ENCODE measurements around the gene GALNT14. TPM values are rescaled to one million over a fixed set of nuclear protein-coding genes. Genes with fewer than 3 reads are reported as not detected.
"Not testable (repeated sequence)": the region's sequence is repeated elsewhere in the genome, so short reads cannot be mapped to it uniquely, and the experiment has no call there.

Gene GALNT14
- total RNA-seq, result 1.7 TPM

- Histone ChIP-seq H3K27ac (no peak within 1 kb of the TSS), H3K4me1 (peaks cover 20% of the 10 kb centered on the region), H3K9me3 (no peaks in the 10 kb centered on the region), H3K27me3 (no peaks in the 10 kb centered on the region), H3K36me3 (no peaks in the 10 kb centered on the region), H3K4me3 (peak within 1 kb of the TSS; percentile 43 to 56)
- intact Hi-C loops (cut with DNase I), result no loop called here
- TF ChIP-seq POLR2A (IDR thresholded peaks at IDR 0.05), result no peak
- TF ChIP-seq, protein P1, sequence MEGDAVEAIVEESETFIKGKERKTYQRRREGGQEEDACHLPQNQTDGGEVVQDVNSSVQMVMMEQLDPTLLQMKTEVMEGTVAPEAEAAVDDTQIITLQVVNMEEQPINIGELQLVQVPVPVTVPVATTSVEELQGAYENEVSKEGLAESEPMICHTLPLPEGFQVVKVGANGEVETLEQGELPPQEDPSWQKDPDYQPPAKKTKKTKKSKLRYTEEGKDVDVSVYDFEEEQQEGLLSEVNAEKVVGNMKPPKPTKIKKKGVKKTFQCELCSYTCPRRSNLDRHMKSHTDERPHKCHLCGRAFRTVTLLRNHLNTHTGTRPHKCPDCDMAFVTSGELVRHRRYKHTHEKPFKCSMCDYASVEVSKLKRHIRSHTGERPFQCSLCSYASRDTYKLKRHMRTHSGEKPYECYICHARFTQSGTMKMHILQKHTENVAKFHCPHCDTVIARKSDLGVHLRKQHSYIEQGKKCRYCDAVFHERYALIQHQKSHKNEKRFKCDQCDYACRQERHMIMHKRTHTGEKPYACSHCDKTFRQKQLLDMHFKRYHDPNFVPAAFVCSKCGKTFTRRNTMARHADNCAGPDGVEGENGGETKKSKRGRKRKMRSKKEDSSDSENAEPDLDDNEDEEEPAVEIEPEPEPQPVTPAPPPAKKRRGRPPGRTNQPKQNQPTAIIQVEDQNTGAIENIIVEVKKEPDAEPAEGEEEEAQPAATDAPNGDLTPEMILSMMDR (IDR thresholded peaks at IDR 0.05), result no peak
- no peak for TF ChIP-seq POLR2AphosphoS5 (IDR thresholded peaks at IDR 0.05; ENCODE audit: insufficient read depth in 1 of 2, low read depth in 1 of 2)
- DNase-seq (ENCODE audit: extremely low spot score in 2 of 2), result peak in 1 of 2 donors; percentile 72
Observed at GRCh38 chr2:31138037-31138962, at the start of gene GALNT14. Gene GALNT14, minus strand, starts transcription at chr2:31138440. Its CDS starts 354 bp downstream, at chr2:31138086.

DNA sequence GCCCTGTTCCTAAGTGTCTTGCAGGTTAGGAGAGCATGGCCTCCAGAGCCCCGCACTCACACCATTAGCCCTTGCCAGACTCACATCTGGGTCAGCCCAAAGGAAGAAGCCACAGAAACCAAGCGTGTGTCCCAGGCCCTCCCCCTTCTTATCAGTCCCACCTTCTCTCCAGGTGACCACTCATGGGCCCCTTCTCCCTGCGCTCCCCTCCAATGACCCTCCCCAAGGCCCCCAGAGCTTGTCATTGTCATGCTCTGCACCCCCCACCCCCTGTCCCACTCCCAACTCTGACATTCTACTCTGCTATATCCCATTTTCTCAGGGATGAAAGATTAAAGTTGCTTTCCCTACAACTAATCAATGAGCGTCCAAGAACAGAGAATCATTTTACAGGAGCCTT, 48.9 kb upstream of the GALNT14 start:
- intact Hi-C loops (cut with DNase I), result no loop called here
- Histone ChIP-seq H3K27me3 (no peaks in the 10 kb centered on the region), H3K4me1 (no peaks in the 10 kb centered on the region), H3K4me3 (no peak overlapping the region), H3K9me3 (no peaks in the 10 kb centered on the region), H3K36me3 (no peaks in the 10 kb centered on the region), H3K27ac (no peak overlapping the region)
- peak in 1 of 2 donors; percentile 81 for DNase-seq (ENCODE audit: extremely low spot score in 2 of 2)
- no peak for TF ChIP-seq POLR2A (IDR thresholded peaks at IDR 0.05)
- TF ChIP-seq, protein P1 (IDR thresholded peaks at IDR 0.05), result no peak
- no peak for TF ChIP-seq POLR2AphosphoS5 (IDR thresholded peaks at IDR 0.05; ENCODE audit: insufficient read depth in 1 of 2, low read depth in 1 of 2)

- H3K27ac ChIP-seq; H3K4me3 ChIP-seq; intact Hi-C loops (cut with DNase I); H3K27me3 ChIP-seq; H3K9me3 ChIP-seq; H3K36me3 ChIP-seq; H3K4me1 ChIP-seq; DNase-seq (ENCODE audit: extremely low spot score in 2 of 2): not testable (repeated sequence)
Observed at GRCh38 chr2:31183973-31184372, 45.7 kb upstream of the GALNT14 start.

GRCh38 chr2:31176742-31177141, 38.5 kb upstream of the GALNT14 start:
- H3K27ac ChIP-seq, result no peak overlapping the region
- no peak for DNase-seq (ENCODE audit: extremely low spot score in 2 of 2)
- no peaks in the 10 kb centered on the region for H3K27me3 ChIP-seq
- no peak overlapping the region for H3K4me3 ChIP-seq
- intact Hi-C loops (cut with DNase I), result loop anchor here (10.0 kb wide), 1 partner anchor 462 kb away; no protein-coding TSS in a partner anchor
- H3K4me1 ChIP-seq, result no peaks in the 10 kb centered on the region
- TF ChIP-seq POLR2AphosphoS5 (IDR thresholded peaks at IDR 0.05; ENCODE audit: insufficient read depth in 1 of 2, low read depth in 1 of 2), result no peak
- no peak for TF ChIP-seq POLR2A (IDR thresholded peaks at IDR 0.05)
- TF ChIP-seq, protein P1 (IDR thresholded peaks at IDR 0.05), result no peak
- H3K9me3 ChIP-seq, result no peaks in the 10 kb centered on the region
- H3K36me3 ChIP-seq, result no peaks in the 10 kb centered on the region

DNA sequence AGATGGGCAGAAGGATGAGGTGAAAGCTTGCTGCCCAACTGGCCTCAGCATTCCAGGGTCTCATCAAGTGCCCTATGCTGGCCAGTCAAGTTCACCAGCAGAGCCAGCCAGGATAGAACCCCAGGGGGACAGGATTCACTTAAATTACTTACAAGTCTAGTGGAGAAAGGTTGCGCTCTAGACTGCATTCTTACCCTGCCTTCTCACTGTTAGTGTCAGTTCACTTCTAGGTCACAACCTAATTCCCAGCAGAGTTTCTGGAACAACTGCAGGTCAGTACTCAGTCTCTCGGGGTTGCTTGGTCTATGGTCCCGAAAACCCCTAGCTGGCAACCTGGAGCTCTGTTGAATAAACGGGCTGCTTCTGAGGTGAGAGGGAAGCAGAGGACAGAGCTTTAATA, 32.9 kb upstream of the GALNT14 start:
- intact Hi-C loops (cut with DNase I), result loop anchor here (10.0 kb wide), 1 partner anchor 456 kb away; no protein-coding TSS in a partner anchor
- H3K27ac ChIP-seq, result no peak overlapping the region
- peak in 1 of 2 donors; percentile 72 for DNase-seq (ENCODE audit: extremely low spot score in 2 of 2)
- no peaks in the 10 kb centered on the region for H3K27me3 ChIP-seq
- no peaks in the 10 kb centered on the region for H3K36me3 ChIP-seq
- H3K4me3 ChIP-seq, result no peak overlapping the region
- no peaks in the 10 kb centered on the region for H3K9me3 ChIP-seq
- TF ChIP-seq, protein P1 (IDR thresholded peaks at IDR 0.05), result no peak
- TF ChIP-seq POLR2A (IDR thresholded peaks at IDR 0.05) (no peak), POLR2AphosphoS5 (IDR thresholded peaks at IDR 0.05; ENCODE audit: insufficient read depth in 1 of 2, low read depth in 1 of 2) (no peak)
- H3K4me1 ChIP-seq, result no peaks in the 10 kb centered on the region

Data from vagina (tissue), 2 donors.